Measurements from ENCODE around the gene FKBP9.
"Not testable (repeated sequence)": the region's sequence is repeated elsewhere in the genome, so short reads cannot be mapped to it uniquely, and the experiment has no call there.

Gene FKBP9

DNA sequence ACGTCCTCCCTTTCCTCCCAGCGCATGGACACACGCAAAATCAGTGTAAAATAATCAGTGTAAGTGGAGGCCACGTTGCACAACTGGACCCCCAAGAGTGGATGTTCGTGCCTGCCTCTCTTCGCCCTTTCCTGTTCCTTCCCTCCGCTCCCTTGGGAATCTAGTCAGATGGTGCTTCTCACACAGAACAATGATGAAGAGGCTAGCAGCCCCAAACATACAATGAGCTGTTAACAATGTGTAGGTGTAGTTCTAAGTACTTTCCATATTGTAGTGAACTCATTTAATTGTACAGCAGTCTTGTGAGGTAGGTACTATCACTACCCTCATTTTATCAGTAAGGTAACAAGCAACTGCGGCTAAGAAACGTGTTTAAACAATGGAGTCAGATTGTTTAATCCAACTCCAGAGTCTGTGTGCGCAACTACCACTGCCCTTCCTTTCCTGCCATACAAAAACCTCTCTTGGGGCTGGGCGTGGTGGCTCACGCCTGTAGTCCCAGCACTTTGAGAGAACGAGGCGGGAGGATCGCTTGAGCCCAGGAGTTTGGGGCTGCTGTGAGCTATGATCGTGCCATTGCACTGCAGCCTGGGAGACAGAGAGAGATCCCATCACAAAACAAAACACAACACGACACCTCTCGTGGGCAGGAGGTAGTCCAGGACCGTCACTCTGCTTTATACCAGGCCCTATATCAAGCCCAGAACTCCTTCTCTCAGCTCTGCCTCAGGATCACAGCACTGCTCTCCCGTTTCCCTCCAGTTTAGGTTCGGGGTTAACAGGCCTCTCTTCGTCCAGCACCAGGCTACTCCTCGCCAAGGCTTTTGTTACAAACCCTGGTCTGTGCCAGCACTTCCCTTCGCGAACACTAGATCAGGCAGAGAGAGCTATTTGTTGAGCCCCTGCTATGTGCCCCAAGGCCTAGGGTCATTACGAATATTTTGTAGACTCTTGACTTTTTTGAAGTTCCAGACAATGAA is 1.1 kb downstream of the FKBP9 start:
- Histone ChIP-seq H3K4me3 (ENCODE audit: low read length) (peak overlapping the region; percentile 87), H3K9ac (ENCODE audit: low read length) (peak overlapping the region; percentile 98)
- DNase-seq (ENCODE audit: low read depth), result peak; percentile 72

GRCh38 chr7:32963880-32964301 is 6.7 kb downstream of the FKBP9 start:
- DNase-seq (ENCODE audit: low read depth); H3K36me3 ChIP-seq (ENCODE audit: control insufficient read depth, insufficient read depth, low read length, severe bottlenecking); H3K9me3 ChIP-seq (ENCODE audit: control insufficient read depth, low read length); H3K4me3 ChIP-seq (ENCODE audit: low read length); H3K9ac ChIP-seq (ENCODE audit: low read length); H3K27me3 ChIP-seq (replicated peaks; ENCODE audit: control insufficient read depth, insufficient read depth, low read length): not testable (repeated sequence)
- peaks cover 13% of the 10 kb centered on the region for H3K4me1 ChIP-seq (ENCODE audit: control insufficient read depth, insufficient read depth, low read length)

More for the DNA sequence above, 1.1 kb downstream of the FKBP9 start:
- Histone ChIP-seq H3K9me3 (ENCODE audit: control insufficient read depth, low read length) (no peaks in the 10 kb centered on the region), H3K4me1 (ENCODE audit: control insufficient read depth, insufficient read depth, low read length) (peaks cover 18% of the 10 kb centered on the region), H3K27me3 (replicated peaks; ENCODE audit: control insufficient read depth, insufficient read depth, low read length) (no peaks in the 10 kb centered on the region), H3K36me3 (ENCODE audit: control insufficient read depth, insufficient read depth, low read length, severe bottlenecking) (no peaks in the 10 kb centered on the region)

DNA sequence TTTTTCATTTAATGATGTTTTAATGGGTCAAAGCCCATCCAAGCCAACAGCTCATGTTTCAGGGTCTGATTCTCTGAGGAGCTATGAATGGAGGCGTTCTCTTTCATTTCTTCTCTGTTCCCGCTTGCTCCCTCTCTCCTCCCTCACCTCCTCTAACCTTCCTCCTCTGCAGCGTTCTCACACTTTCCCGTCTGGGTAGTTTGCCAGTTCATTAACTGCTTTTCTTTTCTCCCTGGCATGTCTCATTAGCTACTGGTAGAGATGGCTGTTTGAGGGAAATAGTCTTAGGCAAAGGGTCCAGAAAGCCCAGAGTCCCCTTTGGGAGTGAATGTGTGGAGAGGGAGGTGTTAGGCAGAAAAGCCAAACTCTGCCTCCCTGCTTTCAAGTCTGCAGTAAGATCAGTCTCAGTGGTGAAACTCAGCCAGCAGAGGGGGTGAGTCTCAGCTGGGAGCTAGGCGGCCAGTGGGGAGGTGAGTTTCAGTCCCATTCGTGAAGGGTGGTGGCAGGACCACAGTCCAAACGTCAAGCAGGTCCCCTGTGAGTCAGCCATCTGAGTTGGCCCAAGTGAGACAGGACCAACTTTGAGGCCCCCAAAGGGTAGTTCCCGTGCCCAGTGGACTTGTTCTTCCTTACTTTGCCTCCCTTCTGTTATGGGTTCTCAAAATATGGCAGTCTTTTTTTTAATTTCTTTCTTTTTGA is 7.4 kb downstream of the FKBP9 start:
- not testable (repeated sequence) for H3K4me1 ChIP-seq (ENCODE audit: control insufficient read depth, insufficient read depth, low read length); DNase-seq (ENCODE audit: low read depth); H3K4me3 ChIP-seq (ENCODE audit: low read length); H3K9me3 ChIP-seq (ENCODE audit: control insufficient read depth, low read length); H3K9ac ChIP-seq (ENCODE audit: low read length); H3K36me3 ChIP-seq (ENCODE audit: control insufficient read depth, insufficient read depth, low read length, severe bottlenecking); H3K27me3 ChIP-seq (replicated peaks; ENCODE audit: control insufficient read depth, insufficient read depth, low read length)

- not testable (repeated sequence) for H3K9me3 ChIP-seq (ENCODE audit: control insufficient read depth, low read length); H3K4me1 ChIP-seq (ENCODE audit: control insufficient read depth, insufficient read depth, low read length); DNase-seq (ENCODE audit: low read depth); H3K4me3 ChIP-seq (ENCODE audit: low read length); H3K27me3 ChIP-seq (replicated peaks; ENCODE audit: control insufficient read depth, insufficient read depth, low read length); H3K36me3 ChIP-seq (ENCODE audit: control insufficient read depth, insufficient read depth, low read length, severe bottlenecking); H3K9ac ChIP-seq (ENCODE audit: low read length)
These were observed 9.4 kb downstream of the FKBP9 start for GRCh38 chr7:32966489-32967267.

- H3K9me3 ChIP-seq (ENCODE audit: control insufficient read depth, low read length); H3K4me1 ChIP-seq (ENCODE audit: control insufficient read depth, insufficient read depth, low read length); H3K9ac ChIP-seq (ENCODE audit: low read length); H3K4me3 ChIP-seq (ENCODE audit: low read length); H3K36me3 ChIP-seq (ENCODE audit: control insufficient read depth, insufficient read depth, low read length, severe bottlenecking); H3K27me3 ChIP-seq (replicated peaks; ENCODE audit: control insufficient read depth, insufficient read depth, low read length): not testable (repeated sequence)
- peak; percentile 24 for DNase-seq (ENCODE audit: low read depth)
These were observed 10.0 kb downstream of the FKBP9 start for GRCh38 chr7:32967268-32967582.

DNA sequence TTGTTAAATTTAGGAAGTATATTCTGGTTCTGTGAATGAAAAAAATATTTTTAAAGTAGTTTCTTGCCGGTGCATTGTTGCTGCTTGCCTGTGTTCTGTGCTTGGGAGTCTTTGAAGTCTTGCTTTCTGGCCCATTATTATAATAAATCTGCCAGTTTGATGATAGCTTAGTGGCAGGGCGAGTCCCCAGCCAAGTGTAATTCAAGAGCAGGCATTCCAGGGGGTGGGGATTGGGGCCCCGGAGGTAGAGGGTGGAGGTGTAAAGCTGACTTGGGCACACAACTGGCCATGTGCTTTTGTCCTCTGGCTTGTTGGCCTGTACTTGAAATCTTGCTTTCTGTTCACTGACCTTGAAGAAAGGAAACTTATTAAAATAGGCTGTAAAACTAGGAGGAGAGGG is 14.7 kb downstream of the FKBP9 start:
- H3K27me3 ChIP-seq (replicated peaks; ENCODE audit: control insufficient read depth, insufficient read depth, low read length); H3K4me3 ChIP-seq (ENCODE audit: low read length); H3K4me1 ChIP-seq (ENCODE audit: control insufficient read depth, insufficient read depth, low read length); H3K9ac ChIP-seq (ENCODE audit: low read length); H3K9me3 ChIP-seq (ENCODE audit: control insufficient read depth, low read length); DNase-seq (ENCODE audit: low read depth); H3K36me3 ChIP-seq (ENCODE audit: control insufficient read depth, insufficient read depth, low read length, severe bottlenecking): not testable (repeated sequence)

DNA sequence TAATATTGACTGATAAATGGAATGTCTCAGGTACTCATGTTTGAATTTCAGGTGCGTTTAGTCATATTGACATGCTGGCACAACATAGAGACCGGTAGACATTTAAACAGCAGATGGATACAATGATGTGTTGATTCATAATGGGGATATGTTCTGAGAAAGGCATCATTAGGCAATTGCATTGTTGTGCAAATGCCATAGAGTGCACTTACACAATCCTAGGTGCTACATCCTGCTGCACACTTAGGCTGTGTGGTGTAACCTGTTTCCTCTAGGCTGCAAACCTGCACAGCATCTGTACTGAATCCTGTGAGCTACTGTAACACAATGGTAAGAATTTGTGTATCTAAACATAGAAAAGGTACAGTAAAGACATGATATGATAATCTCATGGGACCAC is 19.9 kb downstream of the FKBP9 start:
- not testable (repeated sequence) for H3K9me3 ChIP-seq (ENCODE audit: control insufficient read depth, low read length); H3K9ac ChIP-seq (ENCODE audit: low read length); H3K4me3 ChIP-seq (ENCODE audit: low read length); H3K4me1 ChIP-seq (ENCODE audit: control insufficient read depth, insufficient read depth, low read length); H3K27me3 ChIP-seq (replicated peaks; ENCODE audit: control insufficient read depth, insufficient read depth, low read length)
- peak; percentile 35 for DNase-seq (ENCODE audit: low read depth)
- peaks cover 15% of the 10 kb centered on the region for H3K36me3 ChIP-seq (ENCODE audit: control insufficient read depth, insufficient read depth, low read length, severe bottlenecking)

DNA sequence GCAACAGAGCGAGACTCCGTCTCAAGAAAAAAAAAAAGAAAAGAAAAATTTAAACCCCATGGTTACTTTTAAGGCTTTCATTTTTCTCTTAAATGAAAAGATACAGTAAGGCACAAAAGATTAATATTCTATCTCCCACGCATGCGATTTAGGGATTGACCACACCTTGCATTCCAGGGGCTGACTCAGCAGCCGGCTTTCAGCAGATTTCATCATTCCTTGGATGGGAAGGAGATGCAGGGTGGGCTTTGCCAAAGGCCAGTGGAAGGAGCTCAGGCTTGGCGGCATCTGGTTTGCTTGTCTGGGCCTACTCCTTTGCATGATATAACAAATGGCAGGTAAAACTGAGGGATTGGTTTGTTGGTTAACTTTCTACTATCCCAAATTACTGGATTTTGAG is 22.0 kb downstream of the FKBP9 start:
- not testable (repeated sequence) for H3K9me3 ChIP-seq (ENCODE audit: control insufficient read depth, low read length); H3K4me1 ChIP-seq (ENCODE audit: control insufficient read depth, insufficient read depth, low read length); H3K4me3 ChIP-seq (ENCODE audit: low read length); H3K9ac ChIP-seq (ENCODE audit: low read length); H3K27me3 ChIP-seq (replicated peaks; ENCODE audit: control insufficient read depth, insufficient read depth, low read length)
- peaks cover 15% of the 10 kb centered on the region for H3K36me3 ChIP-seq (ENCODE audit: control insufficient read depth, insufficient read depth, low read length, severe bottlenecking)
- peak; percentile 88 for DNase-seq (ENCODE audit: low read depth)

DNA sequence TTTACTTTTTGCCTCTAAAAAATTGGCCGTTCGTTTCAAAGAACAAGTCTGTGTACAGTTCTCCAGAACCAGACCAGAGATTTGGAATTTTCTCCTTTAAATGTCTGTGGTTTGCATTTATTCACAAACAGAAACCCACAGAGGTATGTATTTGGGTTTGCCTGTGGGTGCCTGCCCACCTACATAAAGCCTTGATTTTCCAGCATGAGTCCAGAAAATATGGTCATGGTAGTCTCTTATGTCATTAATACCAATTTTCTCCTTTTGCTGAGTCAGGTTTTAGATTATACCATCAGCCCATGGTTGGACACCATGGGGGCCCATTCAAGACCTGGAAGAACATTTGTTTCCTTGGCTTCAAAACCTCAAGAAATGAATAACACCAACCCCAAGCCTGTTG is 22.7 kb downstream of the FKBP9 start:
- not testable (repeated sequence) for H3K27me3 ChIP-seq (replicated peaks; ENCODE audit: control insufficient read depth, insufficient read depth, low read length); H3K9ac ChIP-seq (ENCODE audit: low read length); H3K4me3 ChIP-seq (ENCODE audit: low read length); H3K9me3 ChIP-seq (ENCODE audit: control insufficient read depth, low read length); H3K4me1 ChIP-seq (ENCODE audit: control insufficient read depth, insufficient read depth, low read length); DNase-seq (ENCODE audit: low read depth)
- H3K36me3 ChIP-seq (ENCODE audit: control insufficient read depth, insufficient read depth, low read length, severe bottlenecking), result peaks cover 15% of the 10 kb centered on the region

DNA sequence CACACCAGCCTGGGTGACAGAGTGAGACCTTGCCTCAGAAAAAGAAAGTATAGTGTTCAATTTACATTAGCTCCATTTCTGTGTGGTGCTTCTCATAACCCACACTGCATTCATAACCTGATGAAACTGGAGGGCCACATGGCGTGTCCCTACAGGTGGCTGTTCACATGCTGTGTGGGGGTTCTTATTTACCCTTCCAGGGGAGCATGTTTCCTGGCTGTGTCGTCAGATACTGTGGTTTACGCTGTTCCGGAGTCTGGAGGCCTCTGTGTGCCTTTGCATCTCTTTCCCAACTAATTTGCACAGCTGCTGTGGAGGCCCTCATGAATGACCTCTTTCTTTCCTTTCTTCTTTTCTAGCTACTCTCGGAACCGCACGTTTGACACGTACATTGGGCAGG is 30.9 kb downstream of the FKBP9 start:
- H3K9ac ChIP-seq (ENCODE audit: low read length); DNase-seq (ENCODE audit: low read depth): not testable (repeated sequence)

DNA sequence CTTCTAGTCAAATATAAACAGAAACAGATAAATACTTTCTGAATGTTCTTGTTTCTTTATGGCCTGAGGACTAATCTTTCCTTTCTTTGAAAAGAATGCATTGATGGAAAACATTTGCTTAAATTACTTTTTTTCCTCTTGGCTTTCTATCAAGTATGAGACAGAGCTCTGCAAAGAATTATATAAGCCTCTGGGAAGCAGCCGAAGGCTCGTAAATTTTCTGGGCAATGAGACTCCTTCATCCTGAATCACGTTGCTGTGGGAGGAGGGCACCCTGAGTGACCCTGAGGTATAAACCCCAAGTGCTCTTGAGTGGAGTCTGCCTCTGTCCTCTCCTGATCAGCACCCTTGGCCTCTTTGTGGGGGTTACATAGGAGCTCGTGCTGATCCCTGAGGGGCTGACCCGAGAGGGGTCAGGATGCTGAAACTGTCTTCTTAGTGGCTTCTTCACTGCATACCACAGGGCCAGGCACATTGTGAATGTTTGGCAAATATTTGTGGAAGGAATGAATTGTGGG is 33.9 kb downstream of the FKBP9 start:
- not testable (repeated sequence) for H3K9me3 ChIP-seq (ENCODE audit: control insufficient read depth, low read length); H3K4me1 ChIP-seq (ENCODE audit: control insufficient read depth, insufficient read depth, low read length); H3K4me3 ChIP-seq (ENCODE audit: low read length); H3K27me3 ChIP-seq (replicated peaks; ENCODE audit: control insufficient read depth, insufficient read depth, low read length)
- H3K9ac ChIP-seq (ENCODE audit: low read length), result peak overlapping the region; percentile 66
- peaks cover 11% of the 10 kb centered on the region for H3K36me3 ChIP-seq (ENCODE audit: control insufficient read depth, insufficient read depth, low read length, severe bottlenecking)
- DNase-seq (ENCODE audit: low read depth), result peak; percentile 66

More for the DNA sequence above, 30.9 kb downstream of the FKBP9 start:
- peaks cover 11% of the 10 kb centered on the region for H3K36me3 ChIP-seq (ENCODE audit: control insufficient read depth, insufficient read depth, low read length, severe bottlenecking)
- not testable (repeated sequence) for H3K4me3 ChIP-seq (ENCODE audit: low read length); H3K9me3 ChIP-seq (ENCODE audit: control insufficient read depth, low read length); H3K27me3 ChIP-seq (replicated peaks; ENCODE audit: control insufficient read depth, insufficient read depth, low read length); H3K4me1 ChIP-seq (ENCODE audit: control insufficient read depth, insufficient read depth, low read length)

Data from adipocyte (in vitro differentiated cells).